OCI-LY3 (cell line): Measurements from ENCODE around the gene SEMA5B.

Source experiments
- H2AFZ ChIP-seq: fragments of 200-600, 300-600 bp; shearing (Covaris generic); 2 replicates; pipeline ENCODE4 v1.6.0; 2014; ENCODE audit warnings: antibody characterized with exemption, low read depth, low read length
- H3K27ac ChIP-seq: fragments of 200-600, 300-600 bp; sonication (generic); 2 replicates; pipeline ENCODE4 v1.5.1; 2014; ENCODE audit warnings: mild to moderate bottlenecking, low read length, moderate library complexity, mixed read lengths
- H3K27me3 ChIP-seq: fragments of 200-600, 300-600 bp; sonication (generic); 2 replicates; pipeline ENCODE4 v1.6.1; 2014; ENCODE audit warnings: low read depth, low read length, mixed read lengths
- H3K36me3 ChIP-seq: fragments of 200-600, 300-600 bp; sonication (generic); replicated peaks from 2 replicates; pipeline ENCODE3; 2014; ENCODE audit warnings: low read depth, low read length, mixed read lengths
- H3K4me1 ChIP-seq: fragments of 300-600, 200-600 bp; sonication (generic); 2 replicates; pipeline ENCODE4 v1.6.1; 2014; ENCODE audit warnings: low read length, mixed read lengths
- H3K4me2 ChIP-seq: fragments of 200-600, 300-600 bp; sonication (generic); 2 replicates; pipeline ENCODE4 v1.6.1; 2014; ENCODE audit warnings: low read length, mixed read lengths
- H3K4me3 ChIP-seq: fragments of 300-600, 200-600 bp; sonication (generic); 2 replicates; pipeline ENCODE4 v1.5.1; 2014; ENCODE audit warnings: antibody characterized with exemption, mild to moderate bottlenecking, low read length, moderate library complexity
- H3K79me2 ChIP-seq: fragments of 300-600, 200-600 bp; shearing (Covaris generic); 2 replicates; pipeline ENCODE4 v1.6.1; 2014; ENCODE audit warnings: mild to moderate bottlenecking, low read length, mixed read lengths
- H3K9ac ChIP-seq: fragments of 300-600, 200-600 bp; shearing (Covaris generic); 2 replicates; pipeline ENCODE4 v1.6.0; 2014; ENCODE audit warnings: mild to moderate bottlenecking, low read length, moderate library complexity
- H3K9me3 ChIP-seq: fragments of 200-600, 300-600 bp; shearing (Covaris generic); 2 replicates; pipeline ENCODE4 v1.6.1; 2014; ENCODE audit warnings: low read length, mixed read lengths; ENCODE audit not compliant: insufficient read depth
- H4K20me1 ChIP-seq: fragments of 200-600, 300-600 bp; sonication (generic); 2 replicates; pipeline ENCODE4 v1.6.1; 2016; ENCODE audit warnings: low read length, mixed read lengths; ENCODE audit not compliant: insufficient read depth
- CTCF ChIP-seq: fragments of 200-600, 300-600 bp; sonication (generic); IDR thresholded peaks from 2 replicates; pipeline ENCODE4 v1.5.1; 2014; ENCODE audit warnings: antibody characterized with exemption, low read length, low read depth
- EZH2phosphoT487 ChIP-seq: fragments of 200-600 bp; shearing (Covaris generic); IDR thresholded peaks from 2 replicates; pipeline ENCODE4 v1.6.1; 2018; ENCODE audit warnings: antibody characterized with exemption, mixed run types, low read depth

SEMA5B gene

GRCh38 chr3:122936986-122937385 lies 90.6 kb downstream of the SEMA5B start:
- TF ChIP-seq CTCF (no peak), EZH2phosphoT487 (no peak)
- no peaks in the 10 kb centered on the region for H3K36me3 ChIP-seq
- H3K4me2 ChIP-seq, result no peak overlapping the region
- no peaks in the 10 kb centered on the region for H3K4me1 ChIP-seq
- no peak overlapping the region for H3K9ac ChIP-seq
- no peak overlapping the region for H3K27ac ChIP-seq
- H4K20me1 ChIP-seq, result no peaks in the 10 kb centered on the region
- no peaks in the 10 kb centered on the region for H3K27me3 ChIP-seq
- no peak overlapping the region for H2AFZ ChIP-seq
- H3K9me3 ChIP-seq, result no peaks in the 10 kb centered on the region
- H3K79me2 ChIP-seq, result no peaks in the 10 kb centered on the region
- no peak overlapping the region for H3K4me3 ChIP-seq

DNA sequence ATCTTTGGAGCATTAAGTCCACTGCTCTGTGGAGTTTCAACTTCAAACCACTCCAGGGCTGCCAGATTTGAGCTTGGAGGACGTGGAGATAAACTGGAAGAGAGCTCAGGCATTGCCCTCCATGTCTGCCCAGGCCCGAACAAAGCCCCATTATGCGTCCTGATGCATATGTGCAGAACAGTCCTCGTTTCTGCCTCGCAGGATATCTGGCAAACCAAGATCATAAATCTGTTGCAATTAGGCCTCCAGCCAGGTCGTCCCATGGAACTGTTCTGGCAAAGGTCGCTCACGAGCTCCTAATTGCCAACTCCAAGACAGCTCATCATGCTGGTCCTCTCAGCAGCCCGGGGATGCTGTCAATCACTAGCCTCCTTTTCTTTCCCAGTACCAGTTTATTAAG lies 91.2 kb downstream of the SEMA5B start:
- H3K79me2 ChIP-seq, result no peaks in the 10 kb centered on the region
- H3K9ac ChIP-seq, result no peak overlapping the region
- no peaks in the 10 kb centered on the region for H4K20me1 ChIP-seq
- no peaks in the 10 kb centered on the region for H3K9me3 ChIP-seq
- H3K27me3 ChIP-seq, result no peaks in the 10 kb centered on the region
- TF ChIP-seq EZH2phosphoT487, result no peak
- TF ChIP-seq CTCF, result no peak
- no peak overlapping the region for H3K27ac ChIP-seq
- no peaks in the 10 kb centered on the region for H3K4me1 ChIP-seq
- H3K4me2 ChIP-seq, result no peak overlapping the region
- no peak overlapping the region for H2AFZ ChIP-seq
- H3K36me3 ChIP-seq, result no peaks in the 10 kb centered on the region
- no peak overlapping the region for H3K4me3 ChIP-seq

DNA sequence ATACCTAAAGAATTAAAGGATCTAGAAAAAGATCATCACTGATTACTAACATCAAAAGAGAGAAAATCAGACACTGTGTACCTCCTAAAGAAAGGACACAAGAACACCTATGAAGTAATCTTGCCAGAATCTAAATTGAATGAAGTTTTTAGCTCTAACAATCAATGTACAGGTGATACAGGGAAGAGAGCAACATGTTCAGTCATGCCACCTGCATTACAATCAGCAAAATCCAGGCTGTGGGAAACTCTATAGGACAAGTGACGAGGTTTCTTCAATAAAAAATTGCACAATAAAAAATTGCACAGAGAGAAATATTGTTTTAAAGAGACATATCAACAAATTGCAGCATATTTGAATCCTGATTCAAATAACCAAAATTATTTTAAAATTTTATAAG lies 93.3 kb downstream of the SEMA5B start:
- no peaks in the 10 kb centered on the region for H3K9me3 ChIP-seq
- H3K36me3 ChIP-seq, result no peaks in the 10 kb centered on the region
- no peak overlapping the region for H3K4me2 ChIP-seq
- H3K27ac ChIP-seq, result no peak overlapping the region
- no peaks in the 10 kb centered on the region for H3K79me2 ChIP-seq
- no peaks in the 10 kb centered on the region for H3K4me1 ChIP-seq
- no peak overlapping the region for H3K9ac ChIP-seq
- no peak overlapping the region for H3K4me3 ChIP-seq
- TF ChIP-seq CTCF, result no peak
- no peak for TF ChIP-seq EZH2phosphoT487
- H2AFZ ChIP-seq, result no peak overlapping the region
- no peaks in the 10 kb centered on the region for H3K27me3 ChIP-seq
- no peaks in the 10 kb centered on the region for H4K20me1 ChIP-seq

DNA sequence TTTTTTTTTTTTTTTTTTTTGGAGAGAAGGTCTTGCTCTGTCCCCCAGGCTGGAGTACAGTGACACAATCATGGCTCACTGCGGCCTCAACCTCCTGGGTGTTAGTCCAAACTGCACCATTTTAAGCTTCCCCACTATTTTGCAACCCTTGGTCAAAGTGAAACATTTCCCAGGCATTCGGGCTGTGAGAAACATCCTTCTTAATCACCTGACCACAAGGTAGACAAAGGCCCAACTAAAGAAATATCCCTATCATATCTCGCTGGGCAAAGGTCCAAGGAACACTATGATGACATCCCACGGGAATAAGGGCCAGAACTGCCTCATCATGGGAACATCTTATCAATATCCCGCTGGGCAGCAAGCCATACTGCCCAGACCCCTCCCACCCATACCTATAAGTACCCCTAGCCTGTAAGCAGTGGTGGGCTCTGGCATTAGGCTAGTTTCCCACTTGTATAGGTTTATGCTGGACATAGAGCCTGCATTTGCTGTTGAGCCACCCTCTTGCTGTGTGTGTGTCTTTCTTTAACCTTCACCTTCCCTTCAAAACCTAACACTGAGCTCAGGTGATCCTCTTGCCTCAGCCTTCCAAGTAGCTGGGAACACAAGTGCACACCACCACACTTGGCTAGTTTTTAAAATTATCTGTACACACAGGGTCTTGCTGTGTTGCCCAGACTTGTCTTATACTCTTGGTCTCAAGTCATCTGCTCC lies 95.2 kb downstream of the SEMA5B start:
- no peaks in the 10 kb centered on the region for H4K20me1 ChIP-seq
- TF ChIP-seq EZH2phosphoT487, result no peak
- no peak for TF ChIP-seq CTCF
- no peak overlapping the region for H3K4me3 ChIP-seq
- no peak overlapping the region for H3K27ac ChIP-seq
- no peak overlapping the region for H3K4me2 ChIP-seq
- H3K9ac ChIP-seq, result no peak overlapping the region
- no peaks in the 10 kb centered on the region for H3K79me2 ChIP-seq
- no peaks in the 10 kb centered on the region for H3K9me3 ChIP-seq
- no peaks in the 10 kb centered on the region for H3K27me3 ChIP-seq
- H2AFZ ChIP-seq, result no peak overlapping the region
- no peaks in the 10 kb centered on the region for H3K36me3 ChIP-seq
- H3K4me1 ChIP-seq, result no peaks in the 10 kb centered on the region
